ENCODE results near the gene BRD7. TPM values are rescaled to one million over a fixed set of nuclear protein-coding genes. Genes with fewer than 3 reads are reported as not detected.

BRD7 gene
- total and polyA plus RNA-seq, 10 donors: 39.2 to 69.7 (median 53.4) TPM

DNA sequence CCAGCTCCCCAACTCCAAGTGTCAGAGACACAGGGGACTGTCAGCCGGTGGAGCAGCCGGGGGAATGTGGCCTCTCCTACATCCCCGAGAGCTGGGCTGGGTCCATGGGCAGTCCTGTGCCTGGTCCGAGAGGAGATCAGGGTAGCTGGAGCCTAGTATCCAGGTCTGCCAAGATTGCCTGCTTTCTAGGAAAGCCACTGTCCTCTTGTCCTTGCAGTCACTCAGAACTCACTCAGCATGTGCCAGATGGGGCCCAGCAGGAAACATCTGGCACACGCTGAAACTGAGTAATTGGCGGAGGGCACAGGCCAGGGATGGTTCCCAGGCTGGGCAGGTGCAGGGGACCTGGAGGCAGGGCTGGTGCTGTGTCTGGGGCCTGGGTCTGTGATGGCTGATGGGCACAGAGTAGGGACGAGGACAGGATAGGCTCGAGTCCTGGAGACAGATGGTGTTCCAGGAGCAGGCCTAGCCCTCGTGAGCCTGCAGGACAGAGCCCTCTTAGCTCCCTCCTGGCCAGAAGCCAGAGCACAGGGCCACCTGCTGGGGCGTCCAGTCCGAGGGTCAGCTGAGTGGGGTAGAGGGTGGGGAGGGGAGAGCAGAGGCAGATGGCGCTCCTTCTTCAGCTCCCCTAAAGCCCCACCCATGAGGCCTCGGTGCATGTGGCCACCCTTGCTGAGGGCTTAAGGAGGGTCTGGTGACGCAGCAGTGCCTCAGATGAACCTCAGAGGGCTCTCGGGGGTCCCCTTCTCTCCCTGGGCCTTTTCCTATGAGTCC lies 71.3 kb downstream of the BRD7 start:
- intact Hi-C loops (cut with DNase I; ENCODE audit: low total_unique reads): no loop called here
- 53 to 65% (median 59%) methylated on average over 14 to 15 of the region's 15 CpGs for WGBS, 5 donors
- peaks cover 0 to 19% (median 9%) of the 10 kb centered on the region in 6 donors for H3K4me1 ChIP-seq
- peak overlapping the region in 1 of 8 donors; percentile 40 for H3K27ac ChIP-seq
- H3K4me3 ChIP-seq: no peak overlapping the region
- no peaks in the 10 kb centered on the region for H3K9me3 ChIP-seq
- peak; percentile 67 for DNase-seq
- TF ChIP-seq, protein P1, sequence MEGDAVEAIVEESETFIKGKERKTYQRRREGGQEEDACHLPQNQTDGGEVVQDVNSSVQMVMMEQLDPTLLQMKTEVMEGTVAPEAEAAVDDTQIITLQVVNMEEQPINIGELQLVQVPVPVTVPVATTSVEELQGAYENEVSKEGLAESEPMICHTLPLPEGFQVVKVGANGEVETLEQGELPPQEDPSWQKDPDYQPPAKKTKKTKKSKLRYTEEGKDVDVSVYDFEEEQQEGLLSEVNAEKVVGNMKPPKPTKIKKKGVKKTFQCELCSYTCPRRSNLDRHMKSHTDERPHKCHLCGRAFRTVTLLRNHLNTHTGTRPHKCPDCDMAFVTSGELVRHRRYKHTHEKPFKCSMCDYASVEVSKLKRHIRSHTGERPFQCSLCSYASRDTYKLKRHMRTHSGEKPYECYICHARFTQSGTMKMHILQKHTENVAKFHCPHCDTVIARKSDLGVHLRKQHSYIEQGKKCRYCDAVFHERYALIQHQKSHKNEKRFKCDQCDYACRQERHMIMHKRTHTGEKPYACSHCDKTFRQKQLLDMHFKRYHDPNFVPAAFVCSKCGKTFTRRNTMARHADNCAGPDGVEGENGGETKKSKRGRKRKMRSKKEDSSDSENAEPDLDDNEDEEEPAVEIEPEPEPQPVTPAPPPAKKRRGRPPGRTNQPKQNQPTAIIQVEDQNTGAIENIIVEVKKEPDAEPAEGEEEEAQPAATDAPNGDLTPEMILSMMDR (IDR thresholded peaks at IDR 0.05 in 8 of 11, conservative IDR thresholded peaks at IDR 0.05 in 3 of 11): no peak
- TF ChIP-seq POLR2A (IDR thresholded peaks at IDR 0.05) (no peak), POLR2AphosphoS5 (IDR thresholded peaks at IDR 0.05) (peak; percentile 55 to 80 (median 79))
- H3K27me3 ChIP-seq (replicated peaks in 1 of 7): no peaks in the 10 kb centered on the region
- peaks cover 0 to 100% (median 83%) of the 10 kb centered on the region in 6 donors for H3K36me3 ChIP-seq

DNA sequence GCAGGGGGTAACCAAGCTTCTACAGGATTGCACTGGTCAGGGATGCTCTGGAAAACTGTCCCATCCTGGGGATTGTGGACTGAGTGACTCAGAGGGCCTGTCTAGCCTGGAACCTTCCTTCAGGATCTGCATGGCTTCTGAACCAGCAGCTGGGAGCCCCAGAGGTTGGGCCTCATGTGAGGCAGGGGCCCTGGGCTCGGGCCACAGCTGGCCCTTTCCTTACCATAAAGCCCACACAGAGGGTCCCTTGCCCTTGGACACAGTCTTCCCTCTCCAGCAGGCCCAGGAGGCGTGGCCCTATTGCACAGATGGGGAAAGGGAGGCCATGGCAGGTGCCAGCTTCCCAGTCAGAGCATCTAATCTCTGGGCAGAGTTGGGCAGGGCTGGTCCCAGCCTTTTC lies 72.0 kb downstream of the BRD7 start:
- peaks cover 0 to 100% (median 85%) of the 10 kb centered on the region in 6 donors for H3K36me3 ChIP-seq
- no peak overlapping the region for H3K4me3 ChIP-seq
- intact Hi-C loops (cut with DNase I; ENCODE audit: low total_unique reads): no loop called here
- peaks cover 0 to 19% (median 9%) of the 10 kb centered on the region in 6 donors for H3K4me1 ChIP-seq
- 70 to 94% (median 89%) methylated on average over 2 of the region's 2 CpGs for WGBS, 5 donors
- no peaks in the 10 kb centered on the region for H3K27me3 ChIP-seq (replicated peaks in 1 of 7)
- H3K27ac ChIP-seq: peak overlapping the region in 1 of 8 donors; percentile 40
- peak; percentile 49 for DNase-seq
- TF ChIP-seq, protein P1 (IDR thresholded peaks at IDR 0.05 in 8 of 11, conservative IDR thresholded peaks at IDR 0.05 in 3 of 11): no peak
- TF ChIP-seq POLR2AphosphoS5 (IDR thresholded peaks at IDR 0.05): no peak
- no peak for TF ChIP-seq POLR2A (IDR thresholded peaks at IDR 0.05)
- no peaks in the 10 kb centered on the region for H3K9me3 ChIP-seq

DNA sequence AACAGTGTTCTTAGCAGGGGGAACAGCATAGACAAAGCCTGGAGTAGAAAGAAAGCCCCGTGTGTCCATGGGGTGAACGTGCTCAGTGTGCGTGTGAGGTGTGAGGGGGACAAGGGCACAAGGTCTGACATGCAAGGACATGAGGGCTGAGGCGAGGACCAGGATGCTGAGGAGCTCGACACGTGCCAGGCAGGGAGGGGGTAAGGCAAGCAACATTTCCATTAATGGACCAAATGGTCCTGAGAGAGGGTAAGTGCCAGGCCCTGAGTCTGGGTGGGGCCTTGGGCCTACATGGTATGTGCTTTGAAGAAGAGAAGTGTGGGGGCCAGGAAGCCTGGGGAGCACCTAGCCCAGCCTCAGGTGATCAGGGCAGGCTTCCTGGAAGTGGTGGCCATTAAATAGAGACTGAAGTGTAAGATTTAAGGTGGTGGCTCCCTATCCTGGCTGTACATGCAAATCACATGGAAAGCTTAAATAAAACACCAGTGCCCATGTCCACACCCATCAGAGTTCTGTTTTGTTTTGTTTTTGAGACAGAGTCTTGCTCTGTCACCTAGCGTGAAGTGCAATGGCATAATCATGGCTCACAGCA lies 73.2 kb downstream of the BRD7 start:
- no peak overlapping the region for H3K27ac ChIP-seq
- H3K36me3 ChIP-seq: peaks cover 0 to 100% (median 85%) of the 10 kb centered on the region in 6 donors
- 90 to 96% (median 94%) methylated on average over 7 of the region's 7 CpGs for WGBS, 5 donors
- no peak overlapping the region for H3K4me3 ChIP-seq
- peaks cover 0 to 19% (median 9%) of the 10 kb centered on the region in 6 donors for H3K4me1 ChIP-seq
- TF ChIP-seq POLR2A (IDR thresholded peaks at IDR 0.05): no peak
- intact Hi-C loops (cut with DNase I; ENCODE audit: low total_unique reads): no loop called here
- no peaks in the 10 kb centered on the region for H3K9me3 ChIP-seq
- DNase-seq: peak; percentile 30
- no peaks in the 10 kb centered on the region for H3K27me3 ChIP-seq (replicated peaks in 1 of 7)

DNA sequence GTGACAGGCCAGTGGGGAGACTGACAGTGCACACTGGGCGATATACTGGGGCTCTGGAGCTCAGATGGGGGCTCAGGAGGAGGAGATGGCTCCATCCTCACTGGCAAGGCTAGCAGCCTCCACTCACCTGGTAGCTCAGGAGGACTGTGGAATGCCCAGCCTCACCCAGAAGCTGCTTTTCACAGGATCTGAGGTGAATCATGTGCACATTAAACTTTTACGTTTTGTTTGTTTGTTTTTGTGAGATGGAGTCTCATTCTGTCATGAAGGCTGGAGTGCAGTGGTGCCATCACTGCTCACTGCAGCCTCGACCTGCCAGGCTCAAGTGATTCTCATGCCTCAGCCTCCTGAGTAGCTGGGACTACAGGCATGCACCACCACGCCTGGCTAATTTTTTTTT lies 73.8 kb downstream of the BRD7 start:
- peaks cover 0 to 21% (median 9%) of the 10 kb centered on the region in 6 donors for H3K4me1 ChIP-seq
- H3K36me3 ChIP-seq: peaks cover 0 to 100% (median 86%) of the 10 kb centered on the region in 6 donors
- H3K27ac ChIP-seq: no peak overlapping the region
- H3K27me3 ChIP-seq (replicated peaks in 1 of 7): no peaks in the 10 kb centered on the region
- intact Hi-C loops (cut with DNase I; ENCODE audit: low total_unique reads): no loop called here
- TF ChIP-seq, protein P1 (IDR thresholded peaks at IDR 0.05 in 8 of 11, conservative IDR thresholded peaks at IDR 0.05 in 3 of 11): no peak
- TF ChIP-seq POLR2A (IDR thresholded peaks at IDR 0.05) (no peak), POLR2AphosphoS5 (IDR thresholded peaks at IDR 0.05) (no peak)
- H3K4me3 ChIP-seq: no peak overlapping the region
- no peak for DNase-seq
- no peaks in the 10 kb centered on the region for H3K9me3 ChIP-seq
- WGBS, 5 donors: 90 to 95% (median 91%) methylated on average over 4 of the region's 4 CpGs
